GM21786 (cell line): Measurements from ENCODE around the gene DLX6.

Experiments
- ATAC-seq: cut with Tn5 transposase; IDR thresholded peaks from one replicate; pipeline ENCODE4 v1.9.1; 2021; ENCODE audit not compliant: unreplicated experiment

DLX6 gene

GRCh38 chr7:96995406-96996110, 9.8 kb upstream of the DLX6 start:
- no peak for ATAC-seq

DNA sequence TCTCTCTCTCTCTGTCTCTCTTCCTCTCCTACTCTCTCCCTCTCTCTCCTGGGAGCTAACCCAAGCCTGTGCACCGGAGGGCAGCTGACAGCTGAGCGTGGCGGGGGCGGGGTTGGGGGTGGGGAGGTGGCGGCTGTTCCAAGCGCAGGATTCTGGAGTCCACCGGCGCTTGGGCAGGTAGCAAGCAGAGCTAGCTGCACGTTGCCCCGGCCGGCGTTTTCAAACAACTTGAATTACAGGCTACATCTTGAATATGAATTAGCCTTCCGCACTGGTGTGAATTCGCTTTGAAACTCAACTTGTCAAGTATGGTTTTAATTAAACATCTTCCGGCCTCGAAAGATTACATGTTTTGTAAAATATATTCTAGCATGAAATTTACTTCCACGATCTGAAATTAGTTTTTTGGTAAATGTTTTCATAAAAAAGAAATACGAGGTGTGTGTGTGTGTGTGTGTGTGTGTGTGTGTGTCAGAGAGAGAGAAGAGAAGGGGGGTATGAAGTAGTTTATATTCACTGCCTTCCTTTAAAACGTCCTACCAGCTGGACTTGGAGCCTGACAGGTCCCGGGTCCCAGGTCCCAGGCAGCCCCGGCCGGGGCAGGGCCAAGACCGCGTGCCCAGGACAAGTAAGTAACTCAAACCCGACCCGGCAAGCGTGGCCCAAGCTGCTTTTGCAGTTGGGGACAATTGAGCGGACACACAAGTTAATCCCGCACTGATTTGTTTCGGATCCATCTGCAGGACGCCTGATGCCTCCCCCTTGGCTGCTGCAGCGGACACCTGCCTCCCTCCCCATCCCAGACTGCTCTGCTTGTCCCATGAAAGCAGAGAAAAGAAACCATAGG, 9.0 kb upstream of the DLX6 start:
- ATAC-seq: no peak

DNA sequence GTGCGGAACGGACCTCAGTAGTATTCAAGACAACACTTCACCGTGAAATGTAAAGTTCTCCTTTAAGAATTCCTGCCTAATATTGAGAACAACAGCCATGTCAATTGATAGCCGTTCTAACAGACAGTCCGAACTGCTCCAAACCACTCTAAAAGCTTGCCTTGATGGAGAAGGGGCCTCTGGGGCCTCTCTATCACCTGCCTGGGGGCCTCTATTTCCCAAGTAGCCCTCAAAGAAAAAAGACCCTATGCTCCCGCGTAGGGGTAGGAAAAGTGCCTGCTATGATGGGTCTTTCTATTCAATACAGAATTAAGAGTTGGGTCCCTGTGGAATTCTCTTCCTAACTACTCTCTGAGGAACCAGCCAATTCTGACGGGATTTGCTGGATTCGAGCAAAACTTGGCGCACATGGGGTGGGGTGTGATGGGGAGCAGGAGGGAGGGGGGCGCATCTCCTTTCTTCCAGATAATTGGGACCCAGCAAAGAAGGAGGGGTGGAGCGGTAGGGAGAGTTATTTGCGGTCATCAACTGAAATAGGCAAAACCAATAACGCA, 8.3 kb upstream of the DLX6 start:
- ATAC-seq: no peak

GRCh38 chr7:96997512-96998032, 7.8 kb upstream of the DLX6 start:
- ATAC-seq: no peak

DNA sequence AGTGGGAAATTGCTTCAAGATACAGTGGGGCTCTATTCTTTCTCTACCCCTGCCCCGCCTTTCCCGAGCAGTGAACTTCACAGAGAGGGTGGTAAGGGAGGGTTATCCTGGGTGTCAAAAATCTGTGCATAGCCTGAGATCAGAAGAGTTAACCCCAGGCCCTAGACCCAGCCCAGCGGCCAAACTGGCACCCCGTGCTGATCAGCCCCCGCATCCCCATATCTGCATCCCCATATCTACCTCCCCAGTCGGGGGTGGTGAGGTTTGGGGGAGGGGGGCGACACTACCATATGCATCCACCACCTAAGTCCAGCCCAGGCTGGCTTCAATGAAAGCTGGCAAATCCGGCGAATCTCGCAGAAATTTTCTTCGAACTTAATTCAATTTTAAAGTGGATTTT, 7.0 kb upstream of the DLX6 start:
- no peak for ATAC-seq

GRCh38 chr7:96998744-96999143, 6.6 kb upstream of the DLX6 start:
- no peak for ATAC-seq

DNA sequence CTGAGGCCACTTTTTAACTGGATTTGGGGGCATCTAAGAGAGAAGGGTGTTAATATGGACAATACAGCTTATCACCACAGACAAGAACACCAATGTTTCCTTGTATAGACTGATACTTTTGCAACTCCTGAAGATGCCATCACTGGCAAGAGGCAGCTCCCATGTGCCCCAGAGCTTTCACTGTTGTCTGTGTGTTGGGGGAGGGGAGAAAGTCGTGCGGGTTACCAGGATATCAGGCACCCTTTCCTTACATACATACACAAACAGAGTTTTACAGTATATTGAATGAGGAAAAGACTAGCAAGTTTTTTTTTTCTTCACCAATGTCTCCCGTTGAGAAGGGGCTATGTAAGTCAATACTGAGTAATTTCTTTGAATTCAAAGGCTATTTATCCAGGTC, 4.1 kb upstream of the DLX6 start:
- ATAC-seq: no peak

DNA sequence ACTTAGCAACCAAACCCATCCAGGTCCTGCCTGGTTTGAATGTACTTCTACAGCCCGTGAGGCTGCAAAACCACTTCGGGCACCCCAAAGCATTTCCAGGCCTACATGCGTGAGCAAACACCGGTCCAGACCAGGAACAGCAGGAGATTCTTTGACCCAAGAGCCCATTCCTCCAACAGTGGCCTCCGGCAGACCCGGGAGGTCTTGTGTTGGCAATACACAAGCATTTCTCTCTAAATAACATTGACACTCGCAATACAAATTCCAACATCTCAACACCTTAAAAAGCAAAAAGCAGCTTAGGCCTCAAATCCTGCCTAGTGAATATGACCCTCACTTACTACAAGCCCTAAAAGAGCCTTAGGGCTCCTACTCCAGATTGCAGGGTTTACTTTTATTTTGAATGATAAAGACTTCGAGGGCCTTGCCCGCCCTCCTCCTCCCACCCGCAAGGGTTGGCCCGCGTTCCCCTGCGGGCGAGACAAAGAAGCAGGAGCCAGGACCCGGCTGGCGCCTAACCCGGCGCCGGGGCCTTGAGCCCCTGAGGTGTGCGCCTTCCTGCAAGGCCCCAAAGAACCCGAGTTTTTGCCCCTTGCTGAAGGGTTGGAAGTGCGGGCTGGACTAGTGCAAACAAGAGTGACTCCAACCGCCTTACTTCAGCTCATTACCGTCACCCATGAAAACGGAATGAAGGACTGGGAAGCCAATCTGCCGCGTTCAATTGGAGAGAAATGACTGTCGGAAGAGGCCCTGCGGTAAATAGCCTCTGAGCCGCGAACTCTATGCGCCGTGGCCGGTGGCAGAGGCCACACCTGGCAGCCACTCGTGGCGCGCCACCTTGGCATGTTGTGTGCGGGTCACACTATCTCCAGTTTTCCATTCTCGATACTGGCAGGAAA, 3.4 kb upstream of the DLX6 start:
- no peak for ATAC-seq

DNA sequence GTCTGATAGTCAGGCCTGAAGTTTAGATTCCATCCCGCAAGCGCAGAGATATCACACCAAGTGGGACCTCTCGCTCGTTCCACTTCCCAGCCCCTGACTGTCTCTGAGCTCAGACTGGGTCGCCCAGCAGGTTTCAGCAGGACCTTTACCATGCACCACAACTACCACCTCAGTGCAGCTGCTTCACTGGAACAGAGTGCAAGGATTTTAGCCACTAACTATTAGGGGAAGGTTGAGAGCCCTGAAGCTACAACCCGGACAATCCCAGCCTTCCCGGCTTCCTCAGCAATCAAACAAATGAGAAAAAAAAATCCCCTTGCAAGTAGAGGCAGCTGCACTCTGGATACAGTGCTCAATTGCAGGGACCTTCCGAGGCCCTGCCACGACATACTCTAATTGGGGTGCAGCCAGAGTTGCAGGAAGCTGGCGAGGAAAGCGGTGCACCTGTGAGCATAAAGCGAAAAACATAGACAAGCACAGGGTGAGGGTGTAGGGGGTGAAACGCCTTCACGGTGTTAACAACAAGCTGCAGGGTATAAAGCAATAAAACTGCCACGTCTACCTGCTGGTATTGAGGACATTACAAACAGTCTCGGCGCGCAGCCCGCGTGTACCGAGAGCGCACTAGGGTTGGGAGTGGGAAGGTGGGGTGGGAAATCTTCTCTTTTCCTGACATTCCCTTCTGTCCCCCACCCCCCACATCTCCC, 2.6 kb upstream of the DLX6 start:
- ATAC-seq: no peak

GRCh38 chr7:97003262-97004246, 1.8 kb upstream of the DLX6 start:
- no peak for ATAC-seq

GRCh38 chr7:97004247-97005182, 838 bp upstream of the DLX6 start:
- no peak for ATAC-seq

- peak; percentile 71 for ATAC-seq
These were observed 882 bp downstream of the DLX6 start for GRCh38 chr7:97006055-97006815.

GRCh38 chr7:97006816-97007582, 1.6 kb downstream of the DLX6 start:
- ATAC-seq: no peak

- no peak for ATAC-seq
These were observed 2.2 kb downstream of the DLX6 start for GRCh38 chr7:97007583-97007861.

DNA sequence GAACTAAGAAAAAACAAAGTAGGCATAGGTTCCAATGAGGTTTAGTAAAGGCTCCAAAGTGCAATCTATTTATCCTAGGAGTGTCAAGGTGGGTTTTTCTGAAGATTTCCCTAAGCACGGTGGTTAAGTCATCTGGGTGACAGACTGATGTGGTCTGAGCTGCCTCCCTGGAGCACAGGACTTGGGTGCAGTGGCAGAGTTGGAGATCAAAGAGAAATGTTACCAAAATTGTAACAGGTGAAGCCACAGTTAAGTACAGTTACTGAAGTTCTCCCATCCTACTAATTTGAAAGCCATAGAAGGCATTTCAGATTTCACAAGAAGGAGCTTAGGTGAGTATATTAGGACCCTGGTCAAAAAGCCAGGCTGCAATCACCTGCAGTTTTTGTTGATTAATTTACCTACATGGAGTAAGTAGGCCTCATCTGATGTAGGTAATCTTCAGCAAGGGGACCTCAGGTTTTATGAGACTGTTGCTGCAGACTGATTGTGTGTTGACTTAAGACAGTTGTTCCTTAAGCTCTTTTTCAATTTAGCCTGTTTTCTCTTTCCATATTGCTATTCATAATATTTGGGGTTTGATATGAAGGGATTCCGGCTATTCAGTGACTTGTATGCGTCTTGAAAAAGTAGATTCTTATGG, 3.0 kb downstream of the DLX6 start:
- no peak for ATAC-seq
